ENCODE results near the gene SCAMP4.

SCAMP4 gene

DNA sequence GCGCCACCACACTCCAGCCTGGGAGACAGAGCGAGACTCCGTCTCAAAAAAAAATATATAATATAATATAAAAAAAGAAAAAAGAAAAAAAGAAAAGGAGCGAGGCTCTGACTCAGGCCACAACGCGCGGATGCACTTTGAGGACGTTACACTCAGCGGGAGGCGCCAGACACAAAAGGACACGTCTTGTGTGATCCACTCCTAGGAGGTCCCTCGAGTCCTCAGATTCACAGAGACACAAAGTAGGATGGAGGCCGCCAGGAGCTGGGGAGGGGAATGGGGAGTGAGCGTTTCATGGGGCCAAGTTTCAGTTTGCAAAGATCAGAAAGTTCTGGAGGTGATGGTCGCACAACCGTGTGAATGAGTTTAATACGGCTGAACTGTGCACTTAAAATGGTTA lies 11.4 kb upstream of the SCAMP4 start:
- TF ChIP-seq FOXP2 (optimal IDR thresholded peaks at IDR 0.05; ENCODE audit: borderline replicate concordance, extremely low read depth, extremely low read length, insufficient read depth), result no peak
- TF ChIP-seq, protein P1, sequence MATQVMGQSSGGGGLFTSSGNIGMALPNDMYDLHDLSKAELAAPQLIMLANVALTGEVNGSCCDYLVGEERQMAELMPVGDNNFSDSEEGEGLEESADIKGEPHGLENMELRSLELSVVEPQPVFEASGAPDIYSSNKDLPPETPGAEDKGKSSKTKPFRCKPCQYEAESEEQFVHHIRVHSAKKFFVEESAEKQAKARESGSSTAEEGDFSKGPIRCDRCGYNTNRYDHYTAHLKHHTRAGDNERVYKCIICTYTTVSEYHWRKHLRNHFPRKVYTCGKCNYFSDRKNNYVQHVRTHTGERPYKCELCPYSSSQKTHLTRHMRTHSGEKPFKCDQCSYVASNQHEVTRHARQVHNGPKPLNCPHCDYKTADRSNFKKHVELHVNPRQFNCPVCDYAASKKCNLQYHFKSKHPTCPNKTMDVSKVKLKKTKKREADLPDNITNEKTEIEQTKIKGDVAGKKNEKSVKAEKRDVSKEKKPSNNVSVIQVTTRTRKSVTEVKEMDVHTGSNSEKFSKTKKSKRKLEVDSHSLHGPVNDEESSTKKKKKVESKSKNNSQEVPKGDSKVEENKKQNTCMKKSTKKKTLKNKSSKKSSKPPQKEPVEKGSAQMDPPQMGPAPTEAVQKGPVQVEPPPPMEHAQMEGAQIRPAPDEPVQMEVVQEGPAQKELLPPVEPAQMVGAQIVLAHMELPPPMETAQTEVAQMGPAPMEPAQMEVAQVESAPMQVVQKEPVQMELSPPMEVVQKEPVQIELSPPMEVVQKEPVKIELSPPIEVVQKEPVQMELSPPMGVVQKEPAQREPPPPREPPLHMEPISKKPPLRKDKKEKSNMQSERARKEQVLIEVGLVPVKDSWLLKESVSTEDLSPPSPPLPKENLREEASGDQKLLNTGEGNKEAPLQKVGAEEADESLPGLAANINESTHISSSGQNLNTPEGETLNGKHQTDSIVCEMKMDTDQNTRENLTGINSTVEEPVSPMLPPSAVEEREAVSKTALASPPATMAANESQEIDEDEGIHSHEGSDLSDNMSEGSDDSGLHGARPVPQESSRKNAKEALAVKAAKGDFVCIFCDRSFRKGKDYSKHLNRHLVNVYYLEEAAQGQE (IDR thresholded peaks at IDR 0.05; ENCODE audit: insufficient read depth in 1 of 2, low read depth in 2 of 2, low read length in 2 of 2), result no peak
- TF ChIP-seq SIN3A (IDR thresholded peaks at IDR 0.05; ENCODE audit: borderline replicate concordance, insufficient read depth, low read length), result no peak
- TF ChIP-seq TAF1 (IDR thresholded peaks at IDR 0.05; ENCODE audit: borderline replicate concordance, insufficient read depth, low read length), result no peak
- no peak for TF ChIP-seq POLR2AphosphoS5 (IDR thresholded peaks at IDR 0.05; ENCODE audit: low read depth, low read length)

DNA sequence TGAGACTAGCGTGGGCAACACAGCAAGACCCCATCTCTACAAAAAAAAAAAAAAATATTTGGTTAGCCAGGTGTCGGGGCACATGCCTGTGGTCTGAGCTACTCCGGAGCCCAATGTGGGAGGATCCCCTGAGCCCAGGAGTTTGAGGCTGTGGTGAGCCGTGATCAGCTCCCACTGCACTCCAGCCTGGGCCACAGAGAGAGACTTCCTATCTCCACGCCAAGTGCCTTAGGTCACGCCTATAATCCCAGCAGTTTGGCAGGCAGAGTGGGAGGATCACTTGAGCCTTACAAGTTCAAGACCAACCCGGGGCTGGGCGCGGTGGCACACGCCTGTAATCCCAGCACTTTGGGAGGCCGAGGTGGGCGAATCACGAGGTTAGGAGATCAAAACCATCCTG lies 8.7 kb upstream of the SCAMP4 start:
- TF ChIP-seq TAF1 (IDR thresholded peaks at IDR 0.05; ENCODE audit: borderline replicate concordance, insufficient read depth, low read length), result no peak
- no peak for TF ChIP-seq FOXP2 (optimal IDR thresholded peaks at IDR 0.05; ENCODE audit: borderline replicate concordance, extremely low read depth, extremely low read length, insufficient read depth)
- TF ChIP-seq, protein P1 (IDR thresholded peaks at IDR 0.05; ENCODE audit: insufficient read depth in 1 of 2, low read depth in 2 of 2, low read length in 2 of 2), result no peak
- no peak for TF ChIP-seq POLR2AphosphoS5 (IDR thresholded peaks at IDR 0.05; ENCODE audit: low read depth, low read length)
- TF ChIP-seq SIN3A (IDR thresholded peaks at IDR 0.05; ENCODE audit: borderline replicate concordance, insufficient read depth, low read length), result no peak

DNA sequence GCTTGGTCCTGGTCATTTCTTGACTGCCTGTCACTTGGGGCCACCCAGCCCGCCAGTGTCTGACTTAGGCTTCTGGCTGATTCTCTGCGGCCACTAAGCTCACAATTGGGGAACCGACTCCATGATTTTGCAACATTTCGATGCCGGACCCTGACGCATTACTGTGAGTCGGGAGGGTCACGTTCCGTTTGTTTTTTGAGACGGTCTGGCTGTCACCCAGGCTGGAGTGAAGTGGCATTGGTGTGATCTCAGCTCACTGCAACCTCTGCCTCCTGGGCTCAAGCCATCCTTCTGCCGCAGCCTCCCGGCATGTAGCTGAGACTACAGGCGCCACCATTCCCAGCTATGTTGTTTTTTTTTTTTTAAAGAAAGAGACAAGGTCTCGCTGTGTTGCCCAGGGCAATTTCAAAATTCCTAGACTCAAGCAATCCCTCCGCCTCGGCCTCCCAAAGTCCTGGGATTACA lies 3.2 kb upstream of the SCAMP4 start:
- TF ChIP-seq SIN3A (IDR thresholded peaks at IDR 0.05; ENCODE audit: borderline replicate concordance, insufficient read depth, low read length) (no peak), TAF1 (IDR thresholded peaks at IDR 0.05; ENCODE audit: borderline replicate concordance, insufficient read depth, low read length) (no peak), FOXP2 (optimal IDR thresholded peaks at IDR 0.05; ENCODE audit: borderline replicate concordance, extremely low read depth, extremely low read length, insufficient read depth) (no peak), POLR2AphosphoS5 (IDR thresholded peaks at IDR 0.05; ENCODE audit: low read depth, low read length) (no peak)
- TF ChIP-seq, protein P1 (IDR thresholded peaks at IDR 0.05; ENCODE audit: insufficient read depth in 1 of 2, low read depth in 2 of 2, low read length in 2 of 2), result no peak

DNA sequence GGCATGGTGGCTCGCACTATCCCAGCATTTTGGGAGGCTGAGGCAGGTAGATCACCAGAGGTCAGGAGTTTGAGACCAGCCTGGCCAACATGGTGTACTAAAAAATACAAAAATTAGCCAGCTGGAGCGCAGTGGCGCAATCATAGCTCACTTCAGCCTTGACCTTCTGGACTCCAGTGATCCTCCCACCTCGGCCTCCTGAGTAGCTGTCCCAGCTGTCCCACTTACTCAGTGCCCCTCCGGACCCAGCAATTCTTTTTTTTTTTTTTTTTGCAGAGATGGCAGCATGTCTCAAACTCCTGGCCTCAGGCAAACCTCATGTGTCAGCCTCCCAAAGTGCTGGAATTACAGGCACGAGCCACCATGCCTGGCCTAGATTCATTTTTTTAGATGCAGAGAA lies 2.3 kb upstream of the SCAMP4 start:
- no peak for TF ChIP-seq FOXP2 (optimal IDR thresholded peaks at IDR 0.05; ENCODE audit: borderline replicate concordance, extremely low read depth, extremely low read length, insufficient read depth)
- TF ChIP-seq TAF1 (IDR thresholded peaks at IDR 0.05; ENCODE audit: borderline replicate concordance, insufficient read depth, low read length), result no peak
- no peak for TF ChIP-seq SIN3A (IDR thresholded peaks at IDR 0.05; ENCODE audit: borderline replicate concordance, insufficient read depth, low read length)
- TF ChIP-seq, protein P1 (IDR thresholded peaks at IDR 0.05; ENCODE audit: insufficient read depth in 1 of 2, low read depth in 2 of 2, low read length in 2 of 2), result no peak
- TF ChIP-seq POLR2AphosphoS5 (IDR thresholded peaks at IDR 0.05; ENCODE audit: low read depth, low read length), result no peak

DNA sequence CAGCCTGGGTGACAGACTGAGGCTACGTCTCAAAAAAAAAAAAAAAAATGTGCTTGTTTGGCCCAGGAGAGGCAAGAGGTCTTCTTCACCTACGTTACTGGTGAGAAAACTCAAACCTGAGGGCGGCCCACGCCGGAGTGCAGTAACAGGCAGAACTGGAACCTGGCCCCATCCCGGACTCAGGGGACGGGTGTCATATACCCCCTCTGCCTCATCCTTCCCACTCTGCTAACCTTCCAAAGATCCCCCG lies 414 bp upstream of the SCAMP4 start:
- TF ChIP-seq TAF1 (IDR thresholded peaks at IDR 0.05; ENCODE audit: borderline replicate concordance, insufficient read depth, low read length) (no peak), FOXP2 (optimal IDR thresholded peaks at IDR 0.05; ENCODE audit: borderline replicate concordance, extremely low read depth, extremely low read length, insufficient read depth) (no peak), POLR2AphosphoS5 (IDR thresholded peaks at IDR 0.05; ENCODE audit: low read depth, low read length) (no peak), SIN3A (IDR thresholded peaks at IDR 0.05; ENCODE audit: borderline replicate concordance, insufficient read depth, low read length) (no peak)
- TF ChIP-seq, protein P1 (IDR thresholded peaks at IDR 0.05; ENCODE audit: insufficient read depth in 1 of 2, low read depth in 2 of 2, low read length in 2 of 2), result no peak
